Effector CD8-positive, alpha-beta T cell (primary cell): ENCODE data around the gene STK32B.
"Not testable (repeated sequence)": the region's sequence is repeated elsewhere in the genome, so short reads cannot be mapped to it uniquely, and the experiment has no call there.

ENCODE experiments used
- DNase-seq: peaks from one replicate; lab custom pipeline; 2025; lab: John Stamatoyannopoulos, UW

Gene STK32B

GRCh38 chr4:5206016-5206790 is 154.9 kb downstream of the STK32B start:
- DNase-seq: no peak

DNA sequence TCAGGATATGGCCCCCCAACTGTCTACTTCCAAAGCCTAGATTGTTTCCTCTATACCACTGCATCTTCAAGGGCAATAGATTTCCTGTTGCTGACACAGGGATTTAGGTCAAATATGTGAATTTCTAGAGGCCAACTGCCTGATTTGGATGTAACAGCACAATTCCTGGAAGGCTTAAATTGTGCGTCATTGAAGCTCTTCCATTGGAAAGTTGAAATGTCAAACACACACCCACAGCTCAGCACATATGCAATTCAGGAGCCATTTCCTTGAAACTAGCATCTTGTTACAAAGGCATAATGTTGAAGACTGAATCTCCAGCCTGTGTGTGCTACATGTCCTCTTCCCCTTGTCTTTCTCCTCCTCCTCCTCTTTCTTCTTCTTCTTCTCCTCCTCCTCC is 158.6 kb downstream of the STK32B start:
- no peak for DNase-seq

DNA sequence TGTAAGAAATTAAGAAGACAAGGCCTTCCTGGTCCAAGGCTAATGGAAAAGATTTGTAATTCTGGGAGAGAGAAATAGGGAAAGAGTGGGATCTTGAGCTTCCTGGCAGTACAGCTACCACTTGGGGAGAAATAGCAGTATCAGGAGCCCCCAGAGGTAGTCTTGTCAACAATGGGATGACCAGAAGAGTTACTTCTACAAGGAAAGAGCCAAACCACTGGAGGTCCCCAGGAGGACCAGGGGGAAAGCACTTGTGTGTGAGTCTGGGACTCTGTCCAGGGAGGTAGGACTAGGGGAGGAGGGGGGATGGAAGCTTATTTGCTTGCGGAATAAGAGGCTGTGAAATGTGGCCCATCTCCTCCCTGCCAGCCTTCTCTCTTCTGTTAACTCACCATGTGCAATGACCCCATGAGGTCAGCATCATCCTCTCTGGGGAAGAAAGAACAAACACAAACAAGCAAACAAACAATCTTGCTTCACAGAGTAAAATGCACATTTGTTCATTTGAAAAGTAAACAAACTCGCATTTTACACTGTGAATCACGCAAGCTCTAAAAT is 160.1 kb downstream of the STK32B start:
- DNase-seq: no peak

GRCh38 chr4:5212255-5213013 is 161.2 kb downstream of the STK32B start:
- DNase-seq: no peak

- no peak for DNase-seq
Measured at GRCh38 chr4:5213087-5213595, 161.9 kb downstream of the STK32B start.

DNA sequence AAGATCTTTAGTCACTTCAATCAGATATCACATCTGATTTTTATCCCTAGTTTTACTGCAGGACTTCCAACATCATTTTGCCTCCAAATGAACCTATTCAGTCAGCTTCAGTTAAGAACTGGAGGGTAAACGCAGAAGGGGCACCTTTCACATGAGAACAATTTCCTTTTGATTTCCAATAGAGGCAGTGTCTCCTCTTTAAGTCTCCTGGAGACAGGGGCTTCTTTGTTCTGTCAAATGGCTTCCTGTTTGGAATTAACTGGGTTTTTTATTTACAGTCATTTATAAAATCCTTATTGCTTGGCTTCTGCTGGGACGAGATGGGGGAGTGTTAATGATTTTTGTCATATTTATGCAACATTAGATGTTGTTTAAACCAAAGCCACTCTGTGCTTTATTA is 164.0 kb downstream of the STK32B start:
- DNase-seq: no peak

GRCh38 chr4:5217421-5217820 is 166.1 kb downstream of the STK32B start:
- no peak for DNase-seq

GRCh38 chr4:5218376-5219069 is 167.2 kb downstream of the STK32B start:
- DNase-seq: no peak

DNA sequence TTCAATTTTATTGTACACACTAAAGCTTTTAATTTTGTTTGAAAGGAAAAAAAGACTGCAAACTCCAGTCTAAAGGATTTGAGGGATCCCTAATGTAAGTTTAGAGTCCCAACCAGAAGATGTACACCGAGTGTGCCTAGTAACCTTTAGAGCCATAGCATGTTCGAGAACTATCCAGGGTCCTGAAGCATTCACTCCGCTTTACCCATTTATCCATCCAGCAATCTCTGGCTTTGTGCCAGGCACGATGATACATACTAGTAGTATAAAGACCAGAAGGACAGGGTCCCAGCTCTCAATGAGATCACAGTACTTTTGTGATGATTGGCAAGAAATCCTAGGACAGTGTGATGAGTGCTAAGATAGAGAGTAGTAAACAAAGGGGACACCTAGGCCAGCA is 168.7 kb downstream of the STK32B start:
- DNase-seq: no peak

GRCh38 chr4:5222047-5222446 is 170.8 kb downstream of the STK32B start:
- no peak for DNase-seq

- DNase-seq: no peak
Measured at GRCh38 chr4:5222951-5223350, 171.7 kb downstream of the STK32B start.

GRCh38 chr4:5224340-5224739 is 173.1 kb downstream of the STK32B start:
- no peak for DNase-seq

DNA sequence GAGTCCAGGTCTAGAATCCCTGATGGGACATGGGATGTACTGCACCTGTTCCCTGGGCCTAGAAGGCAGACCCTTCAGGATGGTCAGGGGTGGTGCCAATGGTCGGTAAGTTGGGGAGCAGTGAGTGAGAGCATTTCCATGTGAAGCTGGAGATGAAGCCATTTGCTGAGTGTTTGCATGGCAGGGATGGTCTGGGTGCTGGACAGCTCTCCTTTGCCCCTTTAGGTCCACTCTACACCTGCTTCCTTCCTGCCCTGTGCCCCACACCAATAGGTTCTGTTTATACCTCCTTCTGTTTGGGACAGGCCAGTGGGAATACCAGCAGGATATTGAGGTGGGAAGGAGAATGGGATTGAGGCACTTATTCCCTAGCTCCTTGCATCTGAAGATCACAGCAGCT is 181.3 kb downstream of the STK32B start:
- DNase-seq: no peak

DNA sequence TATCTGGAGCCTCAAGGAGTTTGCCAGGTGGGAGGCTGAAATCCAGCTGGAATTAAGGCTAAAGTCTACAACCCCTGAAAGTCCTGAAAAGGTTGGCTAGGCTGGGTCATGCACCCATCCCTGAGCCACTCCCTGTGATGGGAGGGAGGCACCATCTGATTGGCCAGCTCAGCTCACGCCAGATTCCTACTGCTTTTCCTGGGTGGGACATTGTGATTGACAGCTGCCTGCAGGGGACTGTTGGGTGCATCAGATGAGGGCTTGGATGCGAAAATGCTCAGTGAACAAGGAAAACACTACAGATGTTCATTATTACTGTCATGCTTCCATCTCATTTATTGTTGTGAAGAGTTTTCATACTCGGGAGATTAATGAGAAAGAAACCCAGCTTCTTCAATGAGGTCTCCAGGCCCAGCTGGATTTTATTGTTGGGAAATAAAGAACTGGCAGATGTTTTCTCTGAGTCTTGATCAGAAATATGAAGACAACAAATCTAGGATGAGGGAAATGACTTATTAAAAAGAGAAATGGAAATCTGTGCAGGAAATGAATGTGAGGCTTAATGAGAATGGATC is 185.9 kb downstream of the STK32B start:
- DNase-seq: no peak

DNA sequence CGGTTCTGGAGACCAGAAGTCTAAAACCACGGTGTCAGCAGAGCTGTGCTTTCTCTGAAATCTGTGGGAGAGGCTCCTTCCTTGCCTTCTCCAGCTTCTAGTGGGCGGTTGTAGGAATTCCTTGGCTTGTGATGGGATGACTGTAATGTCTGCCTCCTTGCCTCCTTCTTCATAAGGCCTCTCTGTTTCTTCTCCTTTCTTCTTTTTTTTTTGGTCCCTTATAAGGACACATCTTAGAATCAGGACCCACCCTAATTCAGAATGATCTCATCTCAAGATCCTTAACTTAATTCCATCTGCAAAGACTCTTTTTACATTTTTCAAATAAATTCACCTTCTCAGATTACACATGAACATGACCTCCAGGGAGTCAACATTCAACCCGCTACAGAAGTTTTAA is 186.9 kb downstream of the STK32B start:
- no peak for DNase-seq

DNA sequence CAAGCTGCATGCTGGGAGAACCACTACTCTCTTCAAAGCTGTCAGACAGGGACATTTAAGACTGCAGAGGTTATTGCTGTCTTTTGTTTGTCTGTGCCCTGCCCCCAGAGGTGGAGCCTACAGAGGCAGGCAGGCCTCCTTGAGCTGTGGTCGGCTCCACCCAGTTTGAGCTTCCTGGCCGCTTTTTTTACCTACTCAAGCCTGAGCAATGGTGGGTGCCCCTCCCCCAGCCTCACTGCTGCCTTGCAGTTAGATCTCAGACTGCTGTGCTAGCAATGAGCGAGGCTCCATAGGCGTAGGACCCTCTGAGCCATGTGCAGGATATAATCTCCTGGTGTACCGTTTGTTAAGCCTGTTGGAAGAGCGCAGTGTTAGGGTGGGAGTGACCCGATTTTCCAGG is 195.8 kb downstream of the STK32B start:
- DNase-seq: not testable (repeated sequence)

DNA sequence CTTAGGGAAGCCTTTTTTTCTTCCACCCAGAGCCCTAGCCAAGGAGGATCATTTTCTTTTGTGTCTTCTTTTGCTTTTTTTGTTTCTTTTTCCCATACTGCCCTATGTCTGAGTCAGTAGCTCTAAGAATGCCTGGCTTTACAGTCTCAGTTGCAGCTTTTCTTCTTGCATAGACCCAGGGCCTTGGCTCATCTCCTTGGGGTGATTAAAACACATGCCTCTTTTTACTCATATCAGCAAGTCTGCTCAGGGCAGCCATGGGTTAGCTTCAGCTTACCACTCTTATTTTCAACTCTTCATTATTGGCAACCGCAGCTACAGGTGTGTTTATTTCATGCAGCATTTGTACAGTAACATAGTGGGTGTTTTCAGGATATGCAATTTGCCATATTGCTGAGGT is 196.5 kb downstream of the STK32B start:
- DNase-seq: no peak

DNA sequence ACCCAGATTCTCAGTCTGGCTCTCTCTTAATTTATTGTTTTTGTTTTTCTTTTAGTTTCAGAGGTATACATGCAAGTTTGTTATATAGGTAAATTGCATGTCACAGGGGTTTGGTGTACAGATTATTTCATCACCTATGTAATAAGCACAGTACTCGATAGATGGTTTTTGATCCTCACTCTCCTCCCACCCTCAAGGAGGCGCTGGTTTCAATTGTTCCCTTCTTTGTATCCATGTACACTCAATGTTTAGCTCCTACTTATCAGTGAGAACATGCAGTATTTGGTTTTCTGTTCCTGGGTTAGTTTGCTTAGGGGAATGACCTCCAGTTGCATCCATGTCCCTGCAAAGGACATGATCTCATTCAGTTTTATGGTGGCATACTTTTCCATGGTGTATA is 198.4 kb downstream of the STK32B start:
- no peak for DNase-seq

DNA sequence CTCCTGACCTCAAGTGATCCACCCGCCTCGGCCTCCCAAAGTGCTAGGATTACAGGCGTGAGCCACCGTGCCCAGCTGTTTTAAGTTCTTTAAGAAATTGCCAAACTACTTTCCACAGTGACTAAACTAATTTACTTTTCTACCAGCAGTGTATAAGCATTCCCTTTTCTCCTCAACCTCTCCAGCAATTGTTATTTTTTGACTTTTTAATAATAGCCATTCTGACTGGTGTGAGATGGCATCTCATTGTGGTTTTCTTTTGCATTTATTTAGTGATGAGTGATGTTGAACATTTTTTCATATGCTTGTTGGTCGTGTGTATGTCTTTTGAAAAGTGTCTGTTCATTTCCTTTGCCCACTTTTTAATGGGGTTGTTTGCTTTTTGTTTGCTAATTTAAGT is 199.3 kb downstream of the STK32B start:
- not testable (repeated sequence) for DNase-seq

GRCh38 chr4:5256421-5256820 is 205.1 kb downstream of the STK32B start:
- no peak for DNase-seq

DNA sequence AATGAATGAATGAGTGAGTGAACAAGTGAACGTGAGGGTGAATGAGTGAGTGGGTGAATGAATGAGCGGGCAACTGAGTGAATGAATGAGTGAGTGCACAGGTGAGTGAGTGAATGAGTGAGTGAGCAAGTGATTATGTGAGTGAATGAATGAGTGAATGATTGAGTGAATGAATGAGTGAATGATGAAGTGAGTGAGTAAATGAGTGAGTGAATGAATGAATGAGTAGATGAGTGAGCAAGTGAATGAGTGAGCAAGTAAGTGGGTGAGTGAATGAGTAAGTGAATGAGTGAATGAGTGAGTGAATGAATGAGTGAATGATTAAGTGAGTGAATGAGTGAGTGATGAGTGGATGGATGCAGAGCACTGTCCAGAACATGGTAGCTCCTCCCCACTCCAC is 205.8 kb downstream of the STK32B start:
- DNase-seq: no peak

DNA sequence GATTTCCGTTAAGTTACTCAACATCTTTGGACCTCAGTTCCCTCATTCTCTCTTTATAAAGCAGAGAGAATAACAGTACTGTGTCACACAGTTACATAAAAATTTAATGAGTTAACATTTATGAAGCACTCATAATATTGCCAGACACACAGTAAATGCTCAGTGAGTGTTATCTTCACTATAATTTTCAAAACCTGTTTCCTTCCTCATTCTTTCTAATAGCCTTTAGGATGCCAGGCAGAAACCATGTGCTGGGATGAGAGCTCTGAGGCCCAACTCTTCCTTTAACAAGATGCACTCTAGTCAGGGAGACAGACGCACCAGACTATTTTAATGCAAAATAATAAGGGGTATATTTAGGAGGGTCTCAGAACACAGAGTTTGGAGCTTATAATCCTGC is 208.2 kb downstream of the STK32B start:
- no peak for DNase-seq
